Fibroblast of lung (primary cell): Measurements from ENCODE around the gene SUPT5H.

Experiments used
- CTCF ChIP-seq, 2 donors: IDR thresholded peaks in 1 of 2; conservative IDR thresholded peaks in 1 of 2; 1 replicate in 1 of 2; 2 replicates in 1 of 2; pipeline ENCODE4 v1.5.1; 2011 to 2012; ENCODE audit warnings: low read length in 2 of 2, control low read depth in 1 of 2, inconsistent platforms in 1 of 2, low read depth in 1 of 2, mild to moderate bottlenecking in 1 of 2
- EZH2 ChIP-seq: IDR thresholded peaks from 2 replicates; pipeline ENCODE4 v1.5.1; 2012; ENCODE audit warnings: low read length, control low read depth, mild to moderate bottlenecking; ENCODE audit errors: missing control alignments

DNA sequence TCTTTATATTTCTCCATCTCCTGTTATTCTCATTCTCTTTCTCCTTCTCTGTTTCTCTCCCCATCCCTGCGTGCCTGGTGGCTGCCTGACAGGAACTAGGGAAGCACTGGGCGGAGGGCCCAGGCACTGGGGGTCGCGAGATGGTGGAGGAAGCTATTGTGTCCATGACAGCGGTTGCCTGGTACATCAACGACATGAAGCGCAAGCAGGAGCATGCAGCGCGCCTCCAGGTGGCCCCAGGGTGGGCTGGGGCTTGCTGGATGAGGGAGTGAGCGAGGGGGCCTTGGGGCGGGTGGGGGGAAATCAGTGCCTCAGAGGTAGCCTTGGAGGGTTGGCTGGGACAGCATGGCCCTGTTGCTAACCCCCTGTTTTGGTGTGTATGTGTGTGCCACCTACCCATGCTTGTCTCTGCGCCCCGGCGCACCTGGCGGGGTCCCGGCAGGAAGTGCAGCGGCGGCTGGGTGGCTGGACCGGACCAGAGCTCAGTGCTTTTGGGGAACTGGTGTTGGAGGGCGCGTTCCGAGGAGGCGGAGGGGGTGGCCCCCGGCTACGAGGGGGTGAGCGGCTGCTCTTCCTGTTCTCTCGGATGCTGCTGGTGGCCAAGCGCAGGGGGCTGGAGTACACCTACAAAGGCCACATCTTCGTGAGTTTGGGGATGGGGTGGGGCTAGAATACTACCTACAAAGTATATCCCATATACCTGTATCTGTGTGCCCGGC is 27.8 kb upstream of the SUPT5H start:
- TF ChIP-seq CTCF (conservative IDR thresholded peaks at IDR 0.05 in 1 of 2, IDR thresholded peaks at IDR 0.05 in 1 of 2; ENCODE audit: low read depth in 1 of 2, low read length in 2 of 2) (no peak), EZH2 (no peak)
